ENCODE results near the gene ZNF518B. TPM values are rescaled to one million over a fixed set of nuclear protein-coding genes. Genes with fewer than 3 reads are reported as not detected.

Gene ZNF518B
- polyA plus RNA-seq, 1 of the 3 experiments (the other 2 are of a cell fraction), result 3.1 TPM

- Histone ChIP-seq H3K9me3 (no peaks in the 10 kb centered on the region), H3K4me2 (no peak overlapping the region), H3K79me2 (ENCODE audit: insufficient read depth) (no peaks in the 10 kb centered on the region), H3F3A (replicated peaks; ENCODE audit: insufficient read depth) (no peaks in the 10 kb centered on the region), H3K36me3 (replicated peaks in 1 of 2; ENCODE audit: control insufficient read depth in 1 of 2, insufficient read depth in 2 of 2, low read length in 1 of 2) (no peaks in the 10 kb centered on the region), H3K4me1 (ENCODE audit: control insufficient read depth in 1 of 2, insufficient read depth in 2 of 2, low read depth in 1 of 2, low read length in 1 of 2) (no peaks in the 10 kb centered on the region), H3K27ac (ENCODE audit: low read depth in 2 of 2, low read length in 1 of 2) (no peak overlapping the region), H3K9ac (no peak overlapping the region), H3K9me2 (no peaks in the 10 kb centered on the region), H3K4me3 (ENCODE audit: low read depth in 2 of 2, low read length in 1 of 2) (no peak overlapping the region), H4K20me1 (ENCODE audit: insufficient read depth) (no peaks in the 10 kb centered on the region), H2AFZ (ENCODE audit: low read depth) (no peak overlapping the region), H3K27me3 (ENCODE audit: insufficient read depth) (no peaks in the 10 kb centered on the region; the same call in none of the 2 replicates)
- WGBS (ENCODE audit: low lambda C conversion rate), result 4% methylated on average over 5 of the region's 5 CpGs
- TF ChIP-seq TCF12 (IDR thresholded peaks at IDR 0.05) (no peak), RCOR1 (IDR thresholded peaks at IDR 0.05; ENCODE audit: low read length) (no peak), SMC3 (IDR thresholded peaks at IDR 0.05; ENCODE audit: low read depth, low read length) (no peak)
- DNase-seq, result no peak
- CTCF ChIA-PET, result interaction anchor here (0.8 kb wide), 1 partner anchor 22 kb away, joined by 3 read pairs; no protein-coding TSS in a partner anchor
- POLR2A ChIA-PET, result no interaction called here
Observed at GRCh38 chr4:10482913-10483312, 25.7 kb upstream of the ZNF518B start.

DNA sequence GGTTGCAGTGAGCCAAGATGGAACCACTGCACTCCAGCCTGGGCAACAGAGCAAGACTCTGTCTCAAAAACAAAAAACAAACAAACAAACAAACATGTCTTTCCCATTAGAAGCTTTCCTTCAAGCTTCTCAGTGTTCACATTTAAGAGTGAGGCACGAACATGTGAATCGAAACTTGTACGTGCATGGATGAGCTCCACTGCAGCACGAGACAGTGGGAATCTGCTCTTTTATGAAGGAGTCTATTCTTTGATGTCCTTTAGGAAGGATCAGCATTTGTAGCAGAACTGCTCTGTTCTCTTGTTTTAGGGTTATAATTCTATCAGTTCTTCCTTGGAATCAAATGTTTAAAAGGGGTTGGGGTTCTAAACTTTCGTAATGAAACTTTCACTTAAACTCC is 23.4 kb upstream of the ZNF518B start:
- ChIA-PET CTCF (no interaction called here), POLR2A (no interaction called here)
- no peaks in the 10 kb centered on the region for H3K4me1 ChIP-seq (ENCODE audit: control insufficient read depth in 1 of 2, insufficient read depth in 2 of 2, low read depth in 1 of 2, low read length in 1 of 2)
- TF ChIP-seq SMC3 (IDR thresholded peaks at IDR 0.05; ENCODE audit: low read depth, low read length), result no peak
- no peak for TF ChIP-seq FOXM1 (IDR thresholded peaks at IDR 0.05; ENCODE audit: low read depth)
- no peak for TF ChIP-seq EP300 (IDR thresholded peaks at IDR 0.05; ENCODE audit: borderline replicate concordance in 1 of 2, low read depth in 1 of 2, low read length in 1 of 2)
- TF ChIP-seq, protein P1, sequence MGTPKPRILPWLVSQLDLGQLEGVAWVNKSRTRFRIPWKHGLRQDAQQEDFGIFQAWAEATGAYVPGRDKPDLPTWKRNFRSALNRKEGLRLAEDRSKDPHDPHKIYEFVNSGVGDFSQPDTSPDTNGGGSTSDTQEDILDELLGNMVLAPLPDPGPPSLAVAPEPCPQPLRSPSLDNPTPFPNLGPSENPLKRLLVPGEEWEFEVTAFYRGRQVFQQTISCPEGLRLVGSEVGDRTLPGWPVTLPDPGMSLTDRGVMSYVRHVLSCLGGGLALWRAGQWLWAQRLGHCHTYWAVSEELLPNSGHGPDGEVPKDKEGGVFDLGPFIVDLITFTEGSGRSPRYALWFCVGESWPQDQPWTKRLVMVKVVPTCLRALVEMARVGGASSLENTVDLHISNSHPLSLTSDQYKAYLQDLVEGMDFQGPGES (IDR thresholded peaks at IDR 0.05; ENCODE audit: low read depth, low read length), result no peak
- no peak for TF ChIP-seq SIN3A (IDR thresholded peaks at IDR 0.05; ENCODE audit: borderline replicate concordance, low read depth, low read length)
- TF ChIP-seq EZH2phosphoT487 (IDR thresholded peaks at IDR 0.05; ENCODE audit: borderline replicate concordance, low read depth), result no peak
- no peak for TF ChIP-seq GABPA (IDR thresholded peaks at IDR 0.05; ENCODE audit: low read depth)
- TF ChIP-seq CTCF (IDR thresholded peaks at IDR 0.05), result no peak
- TF ChIP-seq TEAD4 (IDR thresholded peaks at IDR 0.05; ENCODE audit: borderline replicate concordance, insufficient read depth), result no peak
- no peak for TF ChIP-seq TAF1 (IDR thresholded peaks at IDR 0.05; ENCODE audit: borderline replicate concordance, low read depth, low read length)
- TF ChIP-seq RAD21 (IDR thresholded peaks at IDR 0.05; ENCODE audit: low read length), result no peak
- TF ChIP-seq USF1 (IDR thresholded peaks at IDR 0.05; ENCODE audit: borderline replicate concordance, low read depth), result no peak
- no peak for TF ChIP-seq RFX5 (IDR thresholded peaks at IDR 0.05; ENCODE audit: low read length)
- TF ChIP-seq NFIC (IDR thresholded peaks at IDR 0.05; ENCODE audit: borderline replicate concordance), result no peak
- no peak for TF ChIP-seq MAX (IDR thresholded peaks at IDR 0.05; ENCODE audit: low read depth)
- TF ChIP-seq, protein P2, sequence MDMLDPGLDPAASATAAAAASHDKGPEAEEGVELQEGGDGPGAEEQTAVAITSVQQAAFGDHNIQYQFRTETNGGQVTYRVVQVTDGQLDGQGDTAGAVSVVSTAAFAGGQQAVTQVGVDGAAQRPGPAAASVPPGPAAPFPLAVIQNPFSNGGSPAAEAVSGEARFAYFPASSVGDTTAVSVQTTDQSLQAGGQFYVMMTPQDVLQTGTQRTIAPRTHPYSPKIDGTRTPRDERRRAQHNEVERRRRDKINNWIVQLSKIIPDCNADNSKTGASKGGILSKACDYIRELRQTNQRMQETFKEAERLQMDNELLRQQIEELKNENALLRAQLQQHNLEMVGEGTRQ (IDR thresholded peaks at IDR 0.05; ENCODE audit: borderline replicate concordance, low read depth, low read length), result no peak
- no peak for TF ChIP-seq FOXJ3 (CRISPR knock-in tag; IDR thresholded peaks at IDR 0.05)
- no peak overlapping the region for H3K27ac ChIP-seq (ENCODE audit: low read depth in 2 of 2, low read length in 1 of 2)
- no peaks in the 10 kb centered on the region for H4K20me1 ChIP-seq (ENCODE audit: insufficient read depth)
- H3K4me3 ChIP-seq (ENCODE audit: low read depth in 2 of 2, low read length in 1 of 2), result no peak overlapping the region
- H3K9ac ChIP-seq, result no peak overlapping the region
- H2AFZ ChIP-seq (ENCODE audit: low read depth), result no peak overlapping the region
- H3K79me2 ChIP-seq (ENCODE audit: insufficient read depth), result no peaks in the 10 kb centered on the region
- DNase-seq, result no peak
- no peak overlapping the region for H3K4me2 ChIP-seq
- whole genome bisulfite sequencing (ENCODE audit: low lambda C conversion rate), result 40% methylated on average over 5 of the region's 5 CpGs
- H3K9me2 ChIP-seq, result no peaks in the 10 kb centered on the region
- no peaks in the 10 kb centered on the region; the same call in 1 of the 2 replicates for H3K9me3 ChIP-seq
- no peaks in the 10 kb centered on the region for H3K36me3 ChIP-seq (replicated peaks in 1 of 2; ENCODE audit: control insufficient read depth in 1 of 2, insufficient read depth in 2 of 2, low read length in 1 of 2)
- no peaks in the 10 kb centered on the region; the same call in none of the 2 replicates for H3K27me3 ChIP-seq (ENCODE audit: insufficient read depth)
- H3F3A ChIP-seq (replicated peaks; ENCODE audit: insufficient read depth), result no peaks in the 10 kb centered on the region
